ENCODE results near the gene GRIK4. TPM values are rescaled to one million over a fixed set of nuclear protein-coding genes. Genes with fewer than 3 reads are reported as not detected.

The GRIK4 gene
- total and polyA plus RNA-seq, 2 of the 4 experiments (the other 2 are of a cell fraction): 0.18 to 0.38 TPM

GRCh38 chr11:120795185-120795584 lies 283.6 kb downstream of the GRIK4 start:
- DNase-seq: no peak
- CTCF ChIA-PET: no interaction called here
- POLR2A ChIA-PET (ENCODE audit: unreplicated experiment): no interaction called here
- Histone ChIP-seq H2BK5ac (ENCODE audit: low read depth, low read length, poor library complexity, severe bottlenecking) (no peak overlapping the region), H3K14ac (replicated peaks; ENCODE audit: low read depth, low read length) (no peak overlapping the region), H3K4me1 (ENCODE audit: control insufficient read depth, insufficient read depth, low read length) (no peaks in the 10 kb centered on the region), H2BK20ac (ENCODE audit: low read depth, low read length) (no peak overlapping the region), H2AFZ (replicated peaks; ENCODE audit: low read length, poor library complexity) (no peak overlapping the region), H3K4me2 (ENCODE audit: low read depth, low read length) (no peak overlapping the region), H3K9ac (ENCODE audit: low read depth, low read length) (no peak overlapping the region), H3K56ac (ENCODE audit: extremely low read depth, insufficient read depth, low read length) (no peak overlapping the region), H3K27ac (ENCODE audit: insufficient read depth, low read length) (no peak overlapping the region), H3K4ac (ENCODE audit: low read depth, low read length) (no peak overlapping the region), H4K91ac (ENCODE audit: insufficient read depth, low read depth, low read length) (no peak overlapping the region), H4K8ac (ENCODE audit: low read depth in 2 of 2, low read length in 2 of 2) (no peak overlapping the region), H3K36me3 (ENCODE audit: control insufficient read depth, insufficient read depth, low read length) (no peaks in the 10 kb centered on the region), H3K9me1 (ENCODE audit: insufficient read depth, low read length) (no peaks in the 10 kb centered on the region), H3K23ac (ENCODE audit: low read depth, low read length) (no peak overlapping the region), H3K4me3 (ENCODE audit: insufficient read depth, low read depth, low read length) (no peak overlapping the region), H4K5ac (ENCODE audit: low read depth, low read length) (no peak overlapping the region), H2BK15ac (ENCODE audit: low read depth, low read length) (no peak overlapping the region), H4K20me1 (ENCODE audit: insufficient read depth, low read length) (no peaks in the 10 kb centered on the region), H2BK120ac (ENCODE audit: low read depth, low read length) (no peak overlapping the region), H3K9me3 (ENCODE audit: control insufficient read depth, insufficient read depth, low read length) (peaks cover 2% of the 10 kb centered on the region; the same call in 1 of the 2 replicates), H2AK9ac (replicated peaks; ENCODE audit: low read depth, low read length, poor library complexity) (no peak overlapping the region), H3K79me1 (ENCODE audit: low read depth in 1 of 2, low read length in 2 of 2) (no peaks in the 10 kb centered on the region), H3K18ac (ENCODE audit: low read depth, low read length) (no peak overlapping the region), H3K27me3 (ENCODE audit: control insufficient read depth, insufficient read depth, low read length) (peaks cover 31% of the 10 kb centered on the region), H2AK5ac (ENCODE audit: low read depth, low read length) (no peak overlapping the region)
- ATAC-seq (ENCODE audit: low read depth): no peak
- WGBS, 2 experiments (ENCODE audit: extremely low coverage in 2 of 2, insufficient read length in 1 of 2): no CpG with 5 or more reads among the region's 11 CpGs
- in situ Hi-C loops (cut with MboI; ENCODE audit: low sequenced_read_pairs) (no loop called here), dilution Hi-C loops (cut with HindIII; ENCODE audit: low sequenced_read_pairs, unreplicated experiment) (no loop called here), intact Hi-C loops (cut with micrococcal nuclease) (no loop called here)
- BruUV-seq (replicated peaks): no TSS peak
- TF ChIP-seq RAD21 (IDR thresholded peaks at IDR 0.05; ENCODE audit: low read length) (no peak), RFX5 (IDR thresholded peaks at IDR 0.05; ENCODE audit: low read depth, low read length) (no peak), RCOR1 (IDR thresholded peaks at IDR 0.05; ENCODE audit: insufficient replicate concordance, low read length) (no peak), SMC3 (IDR thresholded peaks at IDR 0.05; ENCODE audit: low read depth, low read length) (no peak), MAZ (IDR thresholded peaks at IDR 0.05; ENCODE audit: borderline replicate concordance, low read depth, low read length) (no peak), CTCF (conservative IDR thresholded peaks at IDR 0.05; ENCODE audit: low read depth, low read length) (no peak), MXI1 (IDR thresholded peaks at IDR 0.05; ENCODE audit: borderline replicate concordance, low read depth, low read length) (no peak), BHLHE40 (IDR thresholded peaks at IDR 0.05; ENCODE audit: low read depth, low read length) (no peak), FOS (IDR thresholded peaks at IDR 0.05; ENCODE audit: low read depth, low read length) (no peak)
